MM.1S (cell line): ENCODE data around the gene ARHGEF7.
"Not testable (repeated sequence)": the region's sequence is repeated elsewhere in the genome, so short reads cannot be mapped to it uniquely, and the experiment has no call there.

ENCODE experiments used
- EZH2 ChIP-seq: fragments of 300-600 bp; sonication (generic); optimal IDR thresholded peaks from 2 replicates; pipeline ENCODE3; 2017; ENCODE audit warnings: low read depth, mild to moderate bottlenecking, antibody characterized with exemption, low read length, mixed read lengths
- EZH2phosphoT487 ChIP-seq: fragments of 300-600 bp; sonication (generic); IDR thresholded peaks from 2 replicates; pipeline ENCODE4 v1.6.1; 2018; ENCODE audit warnings: antibody characterized with exemption, low read length
- TF ChIP-seq, protein P1 (sequence below): fragments of 300-600 bp; sonication (generic); IDR thresholded peaks from 2 replicates; pipeline ENCODE4 v1.5.1; 2016; ENCODE audit warnings: antibody characterized with exemption, low read length, mixed read lengths

- TF ChIP-seq, protein P1, sequence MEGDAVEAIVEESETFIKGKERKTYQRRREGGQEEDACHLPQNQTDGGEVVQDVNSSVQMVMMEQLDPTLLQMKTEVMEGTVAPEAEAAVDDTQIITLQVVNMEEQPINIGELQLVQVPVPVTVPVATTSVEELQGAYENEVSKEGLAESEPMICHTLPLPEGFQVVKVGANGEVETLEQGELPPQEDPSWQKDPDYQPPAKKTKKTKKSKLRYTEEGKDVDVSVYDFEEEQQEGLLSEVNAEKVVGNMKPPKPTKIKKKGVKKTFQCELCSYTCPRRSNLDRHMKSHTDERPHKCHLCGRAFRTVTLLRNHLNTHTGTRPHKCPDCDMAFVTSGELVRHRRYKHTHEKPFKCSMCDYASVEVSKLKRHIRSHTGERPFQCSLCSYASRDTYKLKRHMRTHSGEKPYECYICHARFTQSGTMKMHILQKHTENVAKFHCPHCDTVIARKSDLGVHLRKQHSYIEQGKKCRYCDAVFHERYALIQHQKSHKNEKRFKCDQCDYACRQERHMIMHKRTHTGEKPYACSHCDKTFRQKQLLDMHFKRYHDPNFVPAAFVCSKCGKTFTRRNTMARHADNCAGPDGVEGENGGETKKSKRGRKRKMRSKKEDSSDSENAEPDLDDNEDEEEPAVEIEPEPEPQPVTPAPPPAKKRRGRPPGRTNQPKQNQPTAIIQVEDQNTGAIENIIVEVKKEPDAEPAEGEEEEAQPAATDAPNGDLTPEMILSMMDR = not testable (repeated sequence)
- not testable (repeated sequence) for TF ChIP-seq EZH2, EZH2phosphoT487
Observed at GRCh38 chr13:111194651-111195050, 79.5 kb downstream of the ARHGEF7 start.
